Keratinocyte (primary cell): Measurements from ENCODE around the gene RPL26. TPM values are rescaled to one million over a fixed set of nuclear protein-coding genes. Genes with fewer than 3 reads are reported as not detected.

Experiments used
- DNase-seq: peaks from one replicate; pipeline ENCODE4 v3.0.0-alpha.2; 2011; ENCODE audit warnings: low read depth, missing footprints, low spot score
- FAIRE-seq: peaks from 2 replicates; lab custom pipeline; 2011; peaks lifted over from hg19 to GRCh38; lab: Jason Lieb, UNC
- H2AFZ ChIP-seq: 2 replicates; pipeline ENCODE4 v1.6.0; 2012; ENCODE audit warnings: low read length, control low read depth, inconsistent platforms; ENCODE audit not compliant: control insufficient read depth
- H3K27ac ChIP-seq: 2 replicates; pipeline ENCODE4 v1.5.1; 2011; ENCODE audit warnings: low read length; ENCODE audit not compliant: control insufficient read depth, insufficient read depth
- H3K27me3 ChIP-seq: 3 replicates; pipeline ENCODE4 v1.6.0; 2011; ENCODE audit warnings: low read length; ENCODE audit not compliant: control insufficient read depth, insufficient read depth; ENCODE audit errors: extremely low read depth
- H3K36me3 ChIP-seq, 2 experiments: 2 replicates in 1 of 2; 3 replicates in 1 of 2; pipeline ENCODE4 v1.5.1; 2011; ENCODE audit warnings: low read length in 2 of 2, mild to moderate bottlenecking in 1 of 2; ENCODE audit not compliant: control insufficient read depth in 2 of 2, insufficient read depth in 2 of 2; ENCODE audit errors: extremely low read depth in 1 of 2
- H3K4me1 ChIP-seq: 3 replicates; pipeline ENCODE4 v1.5.1; 2011; ENCODE audit warnings: low read length; ENCODE audit not compliant: control insufficient read depth, insufficient read depth; ENCODE audit errors: extremely low read depth
- H3K4me2 ChIP-seq: 3 replicates; pipeline ENCODE4 v1.6.0; 2011; ENCODE audit warnings: low read depth, low read length; ENCODE audit not compliant: control insufficient read depth, insufficient read depth; ENCODE audit errors: extremely low read depth
- H3K4me3 ChIP-seq, 3 experiments: fragments of 200-600 bp in 1 of 3; sonication (generic) in 1 of 3; 2 replicates in 2 of 3; 3 replicates in 1 of 3; pipeline ENCODE4 v1.5.1; 2011 to 2016; ENCODE audit warnings: low read length in 3 of 3, mild to moderate bottlenecking in 3 of 3, control low read depth in 2 of 3, inconsistent platforms in 1 of 3, low read depth in 1 of 3, mixed read lengths in 1 of 3, mixed run types in 1 of 3, moderate library complexity in 1 of 3; ENCODE audit not compliant: control insufficient read depth in 2 of 3, insufficient read depth in 2 of 3; ENCODE audit errors: extremely low read depth in 1 of 3
- H3K79me2 ChIP-seq: 2 replicates; pipeline ENCODE4 v1.6.0; 2012; ENCODE audit warnings: low read length; ENCODE audit not compliant: control insufficient read depth, insufficient read depth
- H3K9ac ChIP-seq: 3 replicates; pipeline ENCODE4 v1.6.0; 2011; ENCODE audit warnings: low read length; ENCODE audit not compliant: control insufficient read depth, insufficient read depth; ENCODE audit errors: extremely low read depth
- H3K9me1 ChIP-seq: 3 replicates; pipeline ENCODE4 v1.6.0; 2011; ENCODE audit warnings: low read length; ENCODE audit not compliant: control insufficient read depth, insufficient read depth; ENCODE audit errors: extremely low read depth
- H3K9me3 ChIP-seq: 2 replicates; pipeline ENCODE4 v1.5.1; 2012; ENCODE audit warnings: low read depth, low read length; ENCODE audit not compliant: control insufficient read depth
- H4K20me1 ChIP-seq: 3 replicates; pipeline ENCODE4 v1.6.0; 2011; ENCODE audit warnings: low read length; ENCODE audit not compliant: control insufficient read depth, insufficient read depth; ENCODE audit errors: extremely low read depth
- CTCF ChIP-seq, 3 experiments: IDR thresholded peaks in 1 of 3; conservative IDR thresholded peaks in 1 of 3; optimal IDR thresholded peaks in 1 of 3; 2 replicates in 2 of 3; 3 replicates in 1 of 3; pipeline versions ENCODE3 to v1.5.1; 2011; ENCODE audit warnings: low read length in 3 of 3, mild to moderate bottlenecking in 3 of 3, moderate library complexity in 2 of 3, control low read depth in 1 of 3, inconsistent platforms in 1 of 3; ENCODE audit not compliant: insufficient read depth in 2 of 3; ENCODE audit errors: extremely low read depth in 1 of 3
- EZH2 ChIP-seq: IDR thresholded peaks from one replicate; pipeline ENCODE4 v1.6.1; 2012; ENCODE audit warnings: inconsistent platforms, mild to moderate bottlenecking, low read length, moderate library complexity
- dilution Hi-C: fragments of 300-500 bp; cut with MboI; formaldehyde crosslinking; loops from one replicate; pipeline ENCODE4 v1.7.0; 2020; ENCODE audit warnings: low sequenced_read_pairs; ENCODE audit not compliant: extremely low pct_ligation_motif_present
- polyA plus RNA-seq, 5 experiments: library from polyadenylated mRNA; depleted of rRNA in 3 of 5; stranded (reverse) in 3 of 5; stranded (forward) in 1 of 5; unstranded in 1 of 5; fragments of >200 nt; gene quantifications; 1 replicate in 1 of 5; 2 replicates in 3 of 5; 3 replicates in 1 of 5; pipeline versions ENCODE4 v1.2.1 to v1.2.3, GENCODE V29; 2011 to 2012; ENCODE audit warnings: missing spikeins in 2 of 5, low read depth in 1 of 5, low replicate concordance in 1 of 5

The RPL26 gene
- polyA plus RNA-seq, 1 donor (not counting 4 experiments of a cell fraction or from before 2014, with no cell fraction given) = 5,909 TPM

GRCh38 chr17:8365143-8365542 is 17.9 kb downstream of the RPL26 start:
- Histone ChIP-seq H4K20me1 (no peaks in the 10 kb centered on the region), H3K4me1 (no peaks in the 10 kb centered on the region), H3K4me3 (no peak overlapping the region), H3K27ac (no peak overlapping the region), H3K9ac (no peak overlapping the region), H3K9me1 (no peaks in the 10 kb centered on the region), H3K27me3 (no peaks in the 10 kb centered on the region), H3K79me2 (no peaks in the 10 kb centered on the region), H3K9me3 (no peaks in the 10 kb centered on the region), H3K4me2 (no peak overlapping the region), H2AFZ (no peak overlapping the region), H3K36me3 (peaks cover 0 to 2% of the 10 kb centered on the region in 2 experiments)
- TF ChIP-seq CTCF (optimal IDR thresholded peaks at IDR 0.05 in 1 of 3, IDR thresholded peaks at IDR 0.05 in 1 of 3, conservative IDR thresholded peaks at IDR 0.05 in 1 of 3; ENCODE audit: extremely low read depth in 1 of 3, insufficient read depth in 2 of 3, low read length in 3 of 3) = no peak
- no peak for TF ChIP-seq EZH2
- FAIRE-seq (no peak), DNase-seq (no peak)
- dilution Hi-C loops = no loop called here

GRCh38 chr17:8362651-8363332 is 20.2 kb downstream of the RPL26 start:
- FAIRE-seq = no peak
- H3K36me3 ChIP-seq = no peaks in the 10 kb centered on the region
- no peak overlapping the region for H3K4me2 ChIP-seq
- dilution Hi-C loops = no loop called here
- no peak for TF ChIP-seq EZH2
- no peak for TF ChIP-seq CTCF (optimal IDR thresholded peaks at IDR 0.05 in 1 of 3, IDR thresholded peaks at IDR 0.05 in 1 of 3, conservative IDR thresholded peaks at IDR 0.05 in 1 of 3; ENCODE audit: extremely low read depth in 1 of 3, insufficient read depth in 2 of 3, low read length in 3 of 3)
- H3K4me1 ChIP-seq = no peaks in the 10 kb centered on the region
- no peak for DNase-seq
- no peaks in the 10 kb centered on the region for H3K9me1 ChIP-seq
- no peaks in the 10 kb centered on the region for H3K9me3 ChIP-seq
- no peak overlapping the region for H3K4me3 ChIP-seq
- H3K27me3 ChIP-seq = no peaks in the 10 kb centered on the region
- H3K27ac ChIP-seq = no peak overlapping the region
- H3K79me2 ChIP-seq = no peaks in the 10 kb centered on the region
- H2AFZ ChIP-seq = no peak overlapping the region
- no peaks in the 10 kb centered on the region for H4K20me1 ChIP-seq
- no peak overlapping the region for H3K9ac ChIP-seq
